Osteoblast (primary cell): ENCODE results near the gene CCDC169. TPM values are rescaled to one million over a fixed set of nuclear protein-coding genes. Genes with fewer than 3 reads are reported as not detected.
A peak's percentile ranks its signal among the peaks of the same experiment; 100 is the strongest.

Experiments used
- DNase-seq: peaks from one replicate; pipeline ENCODE4 v3.0.0; 2011; ENCODE audit warnings: low spot score, mixed read lengths; ENCODE audit not compliant: insufficient read length; ENCODE audit errors: missing footprints
- H2AFZ ChIP-seq: 2 replicates; pipeline ENCODE4 v1.6.0; 2011; ENCODE audit warnings: mild to moderate bottlenecking, low read length
- H3K27ac ChIP-seq: 2 replicates; pipeline ENCODE4 v1.5.1; 2011; ENCODE audit warnings: mild to moderate bottlenecking, low read depth, low read length, moderate library complexity
- H3K27me3 ChIP-seq: 2 replicates; pipeline ENCODE4 v1.6.0; 2012; ENCODE audit warnings: mild to moderate bottlenecking, control low read depth, inconsistent platforms, low read length, moderate library complexity; ENCODE audit not compliant: insufficient read depth
- H3K36me3 ChIP-seq: 2 replicates; pipeline ENCODE4 v1.5.1; 2011; ENCODE audit warnings: mild to moderate bottlenecking, low read length, control low read depth, moderate library complexity; ENCODE audit not compliant: insufficient read depth
- H3K4me1 ChIP-seq: 2 replicates; pipeline ENCODE4 v1.5.1; 2011; ENCODE audit warnings: mild to moderate bottlenecking, low read length, control low read depth, moderate library complexity; ENCODE audit not compliant: insufficient read depth
- H3K4me2 ChIP-seq: 2 replicates; pipeline ENCODE4 v1.6.0; 2011; ENCODE audit warnings: mild to moderate bottlenecking, low read length; ENCODE audit not compliant: insufficient read depth
- H3K4me3 ChIP-seq: fragments of 200-600 bp; sonication (generic); 3 replicates; pipeline ENCODE4 v1.5.1; 2012; ENCODE audit warnings: mild to moderate bottlenecking, low read length, inconsistent platforms; ENCODE audit not compliant: insufficient read depth
- H3K79me2 ChIP-seq: 2 replicates; pipeline ENCODE4 v1.6.0; 2012; ENCODE audit warnings: mild to moderate bottlenecking, low read length, control low read depth, inconsistent platforms; ENCODE audit not compliant: insufficient read depth
- H3K9me3 ChIP-seq: 2 replicates; pipeline ENCODE4 v1.5.1; 2011; ENCODE audit warnings: low read depth, low read length, control low read depth
- H4K20me1 ChIP-seq: 2 replicates; pipeline ENCODE4 v1.6.0; 2012; ENCODE audit warnings: mild to moderate bottlenecking, low read length, control low read depth; ENCODE audit not compliant: insufficient read depth
- total RNA-seq: library from RNA; depleted of rRNA; stranded (reverse); fragments of >200 nt; gene quantifications from 2 replicates; pipeline ENCODE4 v1.2.3, GENCODE V29; 2012
- TF ChIP-seq, protein P1 (sequence below): IDR thresholded peaks from 2 replicates; pipeline ENCODE4 v1.5.1; 2011; ENCODE audit warnings: mild to moderate bottlenecking, low read depth, low read length, moderate library complexity; ENCODE audit errors: extremely low read depth

The CCDC169 gene
- 3.8 and 5.1 TPM in 2 replicates for total RNA-seq

DNA sequence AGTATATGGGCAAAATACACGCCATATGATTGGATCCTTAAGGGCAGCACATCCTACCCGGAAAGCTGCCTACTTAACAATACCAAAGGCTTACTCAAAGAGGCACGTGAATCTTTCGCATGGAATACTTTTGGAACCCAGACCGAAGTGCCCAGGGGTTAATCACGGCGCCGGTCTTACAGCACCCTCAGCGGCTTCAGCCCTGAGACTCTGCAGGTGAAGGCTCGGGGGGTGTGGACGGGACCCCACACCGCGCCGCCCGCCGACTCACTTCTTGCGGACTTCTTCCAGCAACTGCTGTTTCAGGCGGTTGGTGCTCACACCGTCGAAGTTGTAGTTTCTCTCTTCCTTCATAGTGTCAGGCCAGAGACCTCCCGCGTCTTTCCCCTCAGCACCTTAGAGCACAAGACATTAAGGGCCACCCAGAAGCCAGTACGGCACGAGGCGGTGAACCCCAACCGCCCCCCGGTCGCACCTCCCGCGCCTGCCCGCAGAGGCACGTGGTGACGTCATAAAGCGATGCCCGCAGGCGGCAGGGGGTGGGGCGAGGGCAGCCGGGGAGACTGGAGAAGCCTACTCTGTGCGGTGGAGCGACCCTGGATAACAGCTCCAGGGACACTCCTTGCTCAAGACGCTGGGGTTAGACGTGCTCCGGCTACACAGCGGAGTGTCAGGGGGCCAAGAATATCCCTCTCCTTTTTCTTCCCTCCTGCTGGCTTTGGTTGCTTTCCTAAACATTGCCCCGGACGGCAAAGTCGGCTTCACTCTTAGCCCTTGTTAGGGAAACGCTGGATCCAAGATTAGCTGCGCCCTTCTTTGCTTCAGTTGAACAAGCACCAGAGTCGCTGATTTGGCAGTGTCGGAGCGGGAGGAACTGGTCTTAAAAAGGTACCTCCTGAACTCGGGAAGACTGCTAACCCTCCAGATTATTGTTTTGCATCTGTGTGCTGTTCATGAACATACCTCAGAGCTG is at the start of gene CCDC169:
Gene CCDC169 (minus strand): TSS at position 449 of the 973 bp plus-strand sequence. CDS start 95 bp downstream, at position 354.
- Histone ChIP-seq H3K4me1 (peaks cover 14% of the 10 kb centered on the region), H3K4me3 (peak within 1 kb of the TSS; percentile 90), H3K9me3 (no peaks in the 10 kb centered on the region), H4K20me1 (no peaks in the 10 kb centered on the region), H3K79me2 (peaks cover 2% of the 10 kb centered on the region), H3K36me3 (no peaks in the 10 kb centered on the region), H2AFZ (peak within 1 kb of the TSS; percentile 98), H3K27me3 (no peaks in the 10 kb centered on the region), H3K27ac (peak within 1 kb of the TSS; percentile 87), H3K4me2 (peak within 1 kb of the TSS; percentile 99)
- TF ChIP-seq, protein P1, sequence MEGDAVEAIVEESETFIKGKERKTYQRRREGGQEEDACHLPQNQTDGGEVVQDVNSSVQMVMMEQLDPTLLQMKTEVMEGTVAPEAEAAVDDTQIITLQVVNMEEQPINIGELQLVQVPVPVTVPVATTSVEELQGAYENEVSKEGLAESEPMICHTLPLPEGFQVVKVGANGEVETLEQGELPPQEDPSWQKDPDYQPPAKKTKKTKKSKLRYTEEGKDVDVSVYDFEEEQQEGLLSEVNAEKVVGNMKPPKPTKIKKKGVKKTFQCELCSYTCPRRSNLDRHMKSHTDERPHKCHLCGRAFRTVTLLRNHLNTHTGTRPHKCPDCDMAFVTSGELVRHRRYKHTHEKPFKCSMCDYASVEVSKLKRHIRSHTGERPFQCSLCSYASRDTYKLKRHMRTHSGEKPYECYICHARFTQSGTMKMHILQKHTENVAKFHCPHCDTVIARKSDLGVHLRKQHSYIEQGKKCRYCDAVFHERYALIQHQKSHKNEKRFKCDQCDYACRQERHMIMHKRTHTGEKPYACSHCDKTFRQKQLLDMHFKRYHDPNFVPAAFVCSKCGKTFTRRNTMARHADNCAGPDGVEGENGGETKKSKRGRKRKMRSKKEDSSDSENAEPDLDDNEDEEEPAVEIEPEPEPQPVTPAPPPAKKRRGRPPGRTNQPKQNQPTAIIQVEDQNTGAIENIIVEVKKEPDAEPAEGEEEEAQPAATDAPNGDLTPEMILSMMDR: no peak
- DNase-seq: peak; percentile 86

DNA sequence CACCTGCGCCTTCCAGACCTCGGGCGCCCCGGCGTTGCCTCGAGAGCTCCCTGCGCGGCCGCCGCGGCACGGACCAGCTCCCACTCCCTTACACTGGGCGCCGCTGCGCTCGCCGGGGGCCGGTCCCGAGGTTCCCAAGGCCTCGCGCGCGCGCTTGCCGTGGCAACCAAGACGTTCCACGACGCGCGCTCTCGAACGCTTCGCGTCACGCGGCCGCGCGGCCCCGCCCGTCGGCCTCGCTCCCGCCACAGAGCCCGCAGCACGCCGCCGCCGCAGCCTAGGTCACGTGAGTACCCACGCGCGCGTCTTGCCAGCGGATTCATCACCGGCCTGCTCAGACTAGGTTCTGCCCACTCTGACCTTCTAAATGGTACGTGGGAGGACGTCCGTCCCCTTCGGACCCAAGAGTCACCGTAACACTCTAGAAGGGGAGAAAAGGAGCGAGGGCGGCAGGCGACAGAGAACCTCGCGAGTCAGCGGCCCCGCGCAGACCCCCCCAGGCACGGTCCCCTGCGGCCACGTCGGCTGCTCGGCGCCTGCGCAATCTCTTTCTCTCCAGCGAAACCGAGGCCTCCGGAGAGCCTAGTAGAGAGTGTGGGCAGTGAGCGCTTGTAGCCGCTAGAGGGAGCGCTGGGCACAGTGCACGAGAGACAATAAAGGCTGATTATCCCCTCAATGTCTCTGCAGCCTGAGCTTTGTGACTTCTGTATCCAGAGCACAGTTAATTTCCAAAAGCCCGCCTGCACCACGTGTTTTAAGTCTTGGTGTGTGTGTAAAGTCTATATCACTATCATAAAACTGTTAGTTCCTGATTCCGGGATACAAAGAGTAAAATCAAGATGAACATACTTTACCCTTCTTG is 48.8 kb upstream of the CCDC169 start, which contains the start of gene SPART:
Gene SPART (minus strand): TSS at position 173 of the 862 bp plus-strand sequence. CDS start 10,564 bp downstream, outside the sequence.
- peak; percentile 94 for DNase-seq
- Histone ChIP-seq H3K27me3 (no peaks in the 10 kb centered on the region), H2AFZ (peak within 1 kb of the TSS; percentile 90), H3K4me2 (peak within 1 kb of the TSS; percentile 96), H3K4me1 (peaks cover 19% of the 10 kb centered on the region), H3K36me3 (no peaks in the 10 kb centered on the region), H3K4me3 (peak within 1 kb of the TSS; percentile 77), H3K79me2 (peaks cover 38% of the 10 kb centered on the region), H3K9me3 (no peaks in the 10 kb centered on the region), H3K27ac (peak within 1 kb of the TSS; percentile 99), H4K20me1 (peaks cover 6% of the 10 kb centered on the region)
- TF ChIP-seq, protein P1: peak; percentile 99

DNA sequence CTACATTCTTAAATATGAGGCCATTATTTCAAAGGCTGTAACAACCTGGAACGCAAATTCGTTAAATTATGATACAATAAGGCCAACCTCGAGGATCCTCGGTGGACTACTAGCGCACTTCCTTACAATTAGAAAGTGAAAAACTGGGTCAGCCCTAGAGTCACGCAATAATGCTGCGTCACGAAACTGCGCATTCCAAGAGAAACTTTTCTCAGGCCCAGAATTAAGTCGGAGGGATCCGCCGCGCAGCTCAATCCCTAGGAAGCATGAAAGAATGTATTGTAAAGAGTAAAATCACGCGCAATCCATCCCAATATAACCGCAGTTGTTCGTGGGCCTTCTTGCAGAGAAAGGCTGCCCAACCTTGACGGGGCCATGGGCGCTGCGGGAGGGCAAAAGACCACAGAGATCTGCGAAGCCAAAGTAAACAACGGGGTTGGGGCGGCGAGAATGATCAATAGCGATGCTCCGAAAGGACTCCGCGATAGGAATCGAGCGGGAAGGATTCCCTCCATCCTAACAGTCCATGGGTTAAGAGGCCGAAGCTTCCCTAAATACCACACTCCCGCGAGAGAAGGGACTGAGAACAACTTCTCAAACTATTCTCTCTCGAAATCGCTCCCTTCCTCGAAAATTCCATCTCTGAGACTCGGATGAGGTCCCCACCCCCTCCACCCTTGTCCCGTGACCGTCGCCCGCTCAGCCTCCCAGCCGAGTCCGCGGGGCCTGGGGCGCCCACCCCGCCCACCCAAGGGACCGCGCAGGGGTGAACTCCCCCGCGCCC is 48.0 kb upstream of the CCDC169 start:
- peak; percentile 62 for DNase-seq
- Histone ChIP-seq H3K4me1 (peaks cover 22% of the 10 kb centered on the region), H3K36me3 (no peaks in the 10 kb centered on the region), H3K9me3 (no peaks in the 10 kb centered on the region), H3K27me3 (no peaks in the 10 kb centered on the region), H4K20me1 (peaks cover 7% of the 10 kb centered on the region), H3K27ac (peak overlapping the region; percentile 99), H2AFZ (peak overlapping the region; percentile 47), H3K4me2 (peak overlapping the region; percentile 96), H3K79me2 (peaks cover 47% of the 10 kb centered on the region), H3K4me3 (peak overlapping the region; percentile 77)
- TF ChIP-seq, protein P1: no peak
